ENCODE measurements around the gene RIMBP2.

- TF ChIP-seq CTCF (conservative IDR thresholded peaks at IDR 0.05 in 1 of 2, IDR thresholded peaks at IDR 0.05 in 1 of 2; ENCODE audit: low read depth in 1 of 2, low read length in 2 of 2) (no peak), EZH2 (IDR thresholded peaks at IDR 0.05; ENCODE audit: low read length, missing control alignments) (no peak)
Observed at GRCh38 chr12:130498589-130499385, 217.3 kb downstream of the RIMBP2 start.

All from fibroblast of lung (primary cell).